Esophagus muscularis mucosa (tissue), 4 donors: ENCODE data around the gene UPP2.

ENCODE experiments used
- CTCF ChIP-seq, 3 experiments: fragments of 200-600 bp in 2 of 3; fragments of 450-650 bp in 1 of 3; sonication (generic) in 2 of 3; IDR thresholded peaks; one replicate each; pipeline ENCODE4 v1.5.1; 2017 to 2019; ENCODE audit warnings: antibody characterized with exemption in 3 of 3, mild to moderate bottlenecking in 2 of 3, moderate library complexity in 1 of 3
- EP300 ChIP-seq: sonication (generic); formaldehyde crosslinking; IDR thresholded peaks from one replicate; pipeline ENCODE4 v1.6.1; 2017; ENCODE audit warnings: antibody characterized with exemption
- POLR2A ChIP-seq: fragments of 450-650 bp; IDR thresholded peaks from one replicate; pipeline ENCODE4 v1.6.1; 2017; ENCODE audit warnings: antibody characterized with exemption, moderate library complexity, mild to moderate bottlenecking, low read depth
- POLR2AphosphoS5 ChIP-seq, 2 donors: sonication (generic); formaldehyde crosslinking; IDR thresholded peaks; one replicate each; pipeline ENCODE4 v1.6.1; 2017; ENCODE audit warnings: antibody characterized with exemption in 2 of 2

- TF ChIP-seq CTCF (IDR thresholded peaks at IDR 0.05) (no peak), EP300 (no peak), POLR2A (no peak), POLR2AphosphoS5 (IDR thresholded peaks at IDR 0.05) (no peak)
Measured at GRCh38 chr2:158153270-158154015, 51.8 kb downstream of the UPP2 start.
